Neural cell (in vitro differentiated cells): Measurements from ENCODE around the gene OR2T35.
"Not testable (repeated sequence)": the region's sequence is repeated elsewhere in the genome, so short reads cannot be mapped to it uniquely, and the experiment has no call there.

Experiments
- EP300 ChIP-seq: fragments of 450-650 bp; conservative IDR thresholded peaks from 2 replicates; pipeline ENCODE4 v1.6.1; 2014; ENCODE audit warnings: antibody characterized with exemption, mild to moderate bottlenecking, moderate library complexity; ENCODE audit not compliant: poor library complexity, severe bottlenecking
- MXI1 ChIP-seq: fragments of 450-650 bp; conservative IDR thresholded peaks from 2 replicates; pipeline ENCODE4 v1.6.1; 2014; ENCODE audit warnings: antibody characterized with exemption, mild to moderate bottlenecking; ENCODE audit not compliant: poor library complexity, severe bottlenecking
- POLR2AphosphoS5 ChIP-seq: IDR thresholded peaks from 2 replicates; pipeline ENCODE4 v1.6.1; 2012
- RAD21 ChIP-seq: fragments of 450-650 bp; conservative IDR thresholded peaks from 2 replicates; pipeline ENCODE4 v1.6.1; 2014; ENCODE audit warnings: antibody characterized with exemption, mild to moderate bottlenecking, moderate library complexity
- TAF1 ChIP-seq: IDR thresholded peaks from 2 replicates; pipeline ENCODE4 v1.6.1; 2012; ENCODE audit warnings: low read depth
- TF ChIP-seq, protein P1 (sequence below): fragments of 450-650 bp; IDR thresholded peaks from 2 replicates; pipeline ENCODE4 v1.5.1; 2014; ENCODE audit warnings: antibody characterized with exemption, mild to moderate bottlenecking, moderate library complexity; ENCODE audit not compliant: poor library complexity, severe bottlenecking

- TF ChIP-seq TAF1, RAD21, EP300, MXI1, POLR2AphosphoS5: not testable (repeated sequence)
- TF ChIP-seq, protein P1, sequence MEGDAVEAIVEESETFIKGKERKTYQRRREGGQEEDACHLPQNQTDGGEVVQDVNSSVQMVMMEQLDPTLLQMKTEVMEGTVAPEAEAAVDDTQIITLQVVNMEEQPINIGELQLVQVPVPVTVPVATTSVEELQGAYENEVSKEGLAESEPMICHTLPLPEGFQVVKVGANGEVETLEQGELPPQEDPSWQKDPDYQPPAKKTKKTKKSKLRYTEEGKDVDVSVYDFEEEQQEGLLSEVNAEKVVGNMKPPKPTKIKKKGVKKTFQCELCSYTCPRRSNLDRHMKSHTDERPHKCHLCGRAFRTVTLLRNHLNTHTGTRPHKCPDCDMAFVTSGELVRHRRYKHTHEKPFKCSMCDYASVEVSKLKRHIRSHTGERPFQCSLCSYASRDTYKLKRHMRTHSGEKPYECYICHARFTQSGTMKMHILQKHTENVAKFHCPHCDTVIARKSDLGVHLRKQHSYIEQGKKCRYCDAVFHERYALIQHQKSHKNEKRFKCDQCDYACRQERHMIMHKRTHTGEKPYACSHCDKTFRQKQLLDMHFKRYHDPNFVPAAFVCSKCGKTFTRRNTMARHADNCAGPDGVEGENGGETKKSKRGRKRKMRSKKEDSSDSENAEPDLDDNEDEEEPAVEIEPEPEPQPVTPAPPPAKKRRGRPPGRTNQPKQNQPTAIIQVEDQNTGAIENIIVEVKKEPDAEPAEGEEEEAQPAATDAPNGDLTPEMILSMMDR: not testable (repeated sequence)
Observed at GRCh38 chr1:248655354-248655753, 10.3 kb upstream of the OR2T35 start, which contains the start of gene OR2T27.
